Testis (tissue), 3 donors: ENCODE results near the gene STRAP. TPM values are rescaled to one million over a fixed set of nuclear protein-coding genes. Genes with fewer than 3 reads are reported as not detected.
A peak's percentile ranks its signal among the peaks of the same experiment; 100 is the strongest.
"Not testable (repeated sequence)": the region's sequence is repeated elsewhere in the genome, so short reads cannot be mapped to it uniquely, and the experiment has no call there.

Experiments used
- DNase-seq: peaks from one replicate; pipeline ENCODE4 v3.0.0-alpha.2; 2019
- H3K27ac ChIP-seq, 2 donors: fragments of 200-600 bp; sonication (generic); one replicate each; pipeline ENCODE4 v1.5.1; 2019
- H3K27me3 ChIP-seq: fragments of 200-600 bp; sonication (generic); one replicate; pipeline ENCODE4 v1.5.1; 2019
- H3K36me3 ChIP-seq: fragments of 200-600 bp; sonication (generic); one replicate; pipeline ENCODE4 v1.5.1; 2017; ENCODE audit warnings: low read depth; ENCODE audit errors: missing control alignments
- H3K4me1 ChIP-seq: fragments of 200-600 bp; sonication (generic); one replicate; pipeline ENCODE4 v1.5.1; 2019
- H3K4me3 ChIP-seq, 2 donors: fragments of 200-600 bp; sonication (generic); one replicate each; pipeline ENCODE4 v1.5.1; 2017 to 2019
- H3K9me3 ChIP-seq: fragments of 200-600 bp; sonication (generic); one replicate; pipeline ENCODE4 v1.5.1; 2017
- CTCF ChIP-seq, 3 experiments: fragments of 450-650 bp in 2 of 3; fragments of 200-600 bp in 1 of 3; sonication (generic) in 1 of 3; IDR thresholded peaks; one replicate each; pipeline ENCODE4 v1.5.1; 2016 to 2019; ENCODE audit warnings: antibody characterized with exemption in 3 of 3, mild to moderate bottlenecking in 2 of 3, moderate library complexity in 1 of 3
- POLR2A ChIP-seq: fragments of 450-650 bp; IDR thresholded peaks from one replicate; pipeline ENCODE4 v1.6.1; 2017; ENCODE audit warnings: antibody characterized with exemption, mild to moderate bottlenecking, moderate library complexity
- WGBS, 2 donors: methylation state at CpG; one replicate each; pipeline ENCODE4 v1.1.5; 2018; 5-methylcytosine and 5-hydroxymethylcytosine counted together
- intact Hi-C: fragments of 100-400 bp; cut with DNase I; formaldehyde crosslinking; loops from one replicate; pipeline ENCODE4 v1.15.1; 2023; ENCODE audit warnings: low total_unique reads
- polyA plus RNA-seq: library from polyadenylated mRNA; stranded (reverse); fragments of 350-450 nt; fragmentation: Illumina TruSeq; extraction: RNeasy Lipid Tissue Mini Kit (QIAGEN cat#74804); gene quantifications from one replicate; pipeline ENCODE4 v1.2.3, GENCODE V29; 2014; ENCODE audit warnings: low read depth, low replicate concordance; ENCODE audit not compliant: insufficient read depth
- total RNA-seq, 2 donors: library from RNA; depleted of rRNA; stranded (reverse); fragments of >200 nt; gene quantifications; one replicate each; pipeline ENCODE4 v1.2.3, GENCODE V29; 2016

The STRAP gene
- total and polyA plus RNA-seq, 3 donors from 2014 or later = 57.0 to 123 (median 76.6) TPM

- intact Hi-C loops = no loop called here
- H3K4me1 ChIP-seq = peaks cover 4% of the 10 kb centered on the region
- WGBS, 2 donors = 72 to 77% methylated on average over 2 of the region's 2 CpGs
- H3K36me3 ChIP-seq = no peaks in the 10 kb centered on the region
- DNase-seq = no peak
- no peak overlapping the region for H3K27ac ChIP-seq
- no peaks in the 10 kb centered on the region for H3K27me3 ChIP-seq
- no peak for TF ChIP-seq POLR2A
- TF ChIP-seq CTCF (IDR thresholded peaks at IDR 0.05) = no peak
- H3K4me3 ChIP-seq = no peak overlapping the region
- no peaks in the 10 kb centered on the region for H3K9me3 ChIP-seq
Measured at GRCh38 chr12:15897433-15897832, 15.2 kb downstream of the STRAP start.

GRCh38 chr12:15899282-15899870, 17.2 kb downstream of the STRAP start:
- Histone ChIP-seq H3K4me3 (no peak overlapping the region), H3K36me3 (no peaks in the 10 kb centered on the region), H3K4me1 (peaks cover 4% of the 10 kb centered on the region), H3K9me3 (no peaks in the 10 kb centered on the region), H3K27me3 (no peaks in the 10 kb centered on the region), H3K27ac (no peak overlapping the region)
- intact Hi-C loops = no loop called here
- TF ChIP-seq CTCF (IDR thresholded peaks at IDR 0.05) (peak; percentile 33 to 70 (median 37)), POLR2A (no peak)
- DNase-seq = no peak

GRCh38 chr12:15904378-15904920, 22.3 kb downstream of the STRAP start:
- no peak for DNase-seq
- intact Hi-C loops = no loop called here
- Histone ChIP-seq H3K9me3 (no peaks in the 10 kb centered on the region), H3K4me3 (no peak overlapping the region), H3K4me1 (no peaks in the 10 kb centered on the region), H3K27ac (no peak overlapping the region), H3K36me3 (no peaks in the 10 kb centered on the region), H3K27me3 (no peaks in the 10 kb centered on the region)
- WGBS, 2 donors = 80 to 85% methylated on average over 5 of the region's 5 CpGs
- TF ChIP-seq POLR2A = no peak

- 48 to 57% methylated on average over 5 of the region's 5 CpGs for WGBS, 2 donors
- no peaks in the 10 kb centered on the region for H3K36me3 ChIP-seq
- no peak for TF ChIP-seq POLR2A
- no peak for TF ChIP-seq CTCF (IDR thresholded peaks at IDR 0.05)
- DNase-seq = no peak
- no peak overlapping the region for H3K4me3 ChIP-seq
- H3K9me3 ChIP-seq = no peaks in the 10 kb centered on the region
- H3K27me3 ChIP-seq = no peaks in the 10 kb centered on the region
- H3K4me1 ChIP-seq = peaks cover 13% of the 10 kb centered on the region
- H3K27ac ChIP-seq = peak overlapping the region in 1 of 2 donors; percentile 86
- intact Hi-C loops = no loop called here
Measured at GRCh38 chr12:15910468-15910863, 28.3 kb downstream of the STRAP start.

- intact Hi-C loops = no loop called here
- WGBS, 2 donors = 1 to 2% methylated on average over 17 to 57 of the region's 59 CpGs
- H3K4me1 ChIP-seq = peaks cover 17% of the 10 kb centered on the region
Measured at GRCh38 chr12:15910864-15911721, 28.9 kb downstream of the STRAP start, which contains the start of gene DERA. DERA (plus strand) TSS chr12:15911332; CDS start chr12:15911384, 52 bp downstream.

GRCh38 chr12:15911931-15912330, 29.7 kb downstream of the STRAP start:
- peaks cover 17% of the 10 kb centered on the region for H3K4me1 ChIP-seq
- intact Hi-C loops, DNase-seq, H3K9me3 ChIP-seq, H3K36me3 ChIP-seq, H3K27me3 ChIP-seq: not testable (repeated sequence)
- H3K27ac ChIP-seq = peak overlapping the region; percentile 73 to 86
- 1 to 10% methylated on average over 5 of the region's 5 CpGs for WGBS, 2 donors
- peak overlapping the region; percentile 68 to 90 for H3K4me3 ChIP-seq

More at GRCh38 chr12:15910864-15911721, 28.9 kb downstream of the STRAP start, which contains the start of gene DERA:
- H3K36me3 ChIP-seq = no peaks in the 10 kb centered on the region
- no peaks in the 10 kb centered on the region for H3K9me3 ChIP-seq
- TF ChIP-seq POLR2A (no peak), CTCF (IDR thresholded peaks at IDR 0.05) (peak in 1 of 3 experiments; percentile 6)
- peak; percentile 81 for DNase-seq
- H3K27ac ChIP-seq = peak within 1 kb of the TSS; percentile 73 to 86
- H3K27me3 ChIP-seq = no peaks in the 10 kb centered on the region
- peak within 1 kb of the TSS; percentile 68 to 90 for H3K4me3 ChIP-seq

- intact Hi-C loops, DNase-seq, H3K9me3 ChIP-seq, H3K4me3 ChIP-seq, H3K36me3 ChIP-seq, H3K27me3 ChIP-seq, H3K27ac ChIP-seq: not testable (repeated sequence)
- 76 to 82% methylated on average over 5 of the region's 5 CpGs for WGBS, 2 donors
- H3K4me1 ChIP-seq = peaks cover 17% of the 10 kb centered on the region
Measured at GRCh38 chr12:15914131-15914530, 31.9 kb downstream of the STRAP start.
